NCI-H1417 treated with DMSO at 0.1 percent for 48 hours (cell line): ENCODE results near the gene DUS2.

ENCODE experiments used
- DNase-seq: peaks from one replicate; lab custom pipeline; 2025; lab: John Stamatoyannopoulos, UW

DUS2 gene

DNA sequence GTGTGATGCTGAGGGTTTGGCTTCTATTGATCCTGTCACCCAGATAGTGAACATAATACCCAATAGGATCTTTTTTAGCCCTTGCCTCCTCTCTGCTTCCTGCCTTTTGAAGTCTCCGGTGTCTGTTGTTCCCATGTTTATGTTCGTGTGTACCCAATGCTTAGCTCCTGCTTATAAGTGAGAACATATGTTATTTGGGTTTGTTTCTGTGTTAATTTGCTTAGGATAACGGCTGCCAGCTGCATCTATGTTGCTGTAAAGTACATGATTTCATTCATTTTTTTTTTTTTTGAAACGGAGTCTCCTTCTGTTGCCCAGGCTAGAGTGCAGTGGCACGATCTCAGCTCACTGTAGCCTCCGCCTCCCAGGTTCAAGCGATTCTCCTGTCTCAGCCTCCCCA lies 23.0 kb downstream of the DUS2 start:
- DNase-seq, result no peak

DNA sequence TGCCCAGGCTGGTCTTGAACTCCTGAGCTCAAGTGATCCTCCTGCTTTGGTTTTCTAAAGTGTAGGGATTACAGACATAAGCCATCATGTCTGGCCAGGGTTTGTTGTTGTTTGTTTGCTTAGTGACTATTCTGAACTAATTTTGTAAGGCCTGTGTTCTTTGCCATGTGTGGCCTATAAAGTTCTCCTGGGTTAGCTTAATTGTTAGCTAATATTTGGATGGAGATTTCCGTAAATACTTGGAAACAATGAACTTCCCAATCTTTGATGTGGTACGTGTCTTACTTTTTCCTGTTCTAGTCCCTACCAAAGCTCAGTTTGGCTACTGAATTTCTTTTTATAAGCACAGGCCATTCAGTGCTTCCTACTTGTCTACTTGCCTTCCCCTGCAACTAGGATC lies 24.9 kb downstream of the DUS2 start:
- DNase-seq, result no peak

DNA sequence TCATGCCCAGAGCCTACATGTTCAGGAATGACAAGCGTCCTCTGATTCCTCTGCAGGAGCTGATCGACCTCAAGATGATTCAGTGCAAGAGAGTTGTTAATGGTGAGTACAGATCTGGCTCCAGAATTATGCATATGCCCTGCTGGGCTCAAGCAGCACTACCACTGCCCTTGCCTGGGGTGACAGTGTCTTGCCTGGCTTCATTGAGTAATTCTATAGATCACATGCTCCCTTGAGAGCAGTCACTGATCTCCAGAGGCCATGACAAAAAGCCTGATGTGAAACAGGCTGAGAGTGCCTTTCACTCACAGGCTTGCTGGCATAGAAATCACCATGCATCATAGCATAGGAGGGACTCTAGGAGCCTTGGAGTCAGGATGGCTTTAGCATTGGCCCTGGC lies 26.4 kb downstream of the DUS2 start:
- DNase-seq, result no peak

DNA sequence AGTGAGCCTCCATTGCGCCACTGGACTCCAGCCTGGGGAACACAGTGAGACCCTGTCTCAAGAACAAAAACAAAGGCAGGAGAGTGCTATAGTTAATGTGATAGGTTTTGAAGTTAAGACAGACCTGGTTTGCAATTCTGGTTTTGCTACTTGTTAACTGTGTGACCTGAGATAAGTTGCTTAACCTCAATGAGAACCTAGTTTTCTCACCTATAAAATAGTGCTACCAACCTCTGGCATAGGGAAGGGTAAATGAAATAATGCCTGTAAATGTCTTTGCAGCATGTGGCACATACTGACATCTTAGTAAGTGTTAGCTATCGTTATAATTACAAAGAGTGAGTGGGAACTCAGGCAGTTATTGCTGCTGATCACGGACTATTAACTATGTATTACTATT lies 32.3 kb downstream of the DUS2 start:
- no peak for DNase-seq

DNA sequence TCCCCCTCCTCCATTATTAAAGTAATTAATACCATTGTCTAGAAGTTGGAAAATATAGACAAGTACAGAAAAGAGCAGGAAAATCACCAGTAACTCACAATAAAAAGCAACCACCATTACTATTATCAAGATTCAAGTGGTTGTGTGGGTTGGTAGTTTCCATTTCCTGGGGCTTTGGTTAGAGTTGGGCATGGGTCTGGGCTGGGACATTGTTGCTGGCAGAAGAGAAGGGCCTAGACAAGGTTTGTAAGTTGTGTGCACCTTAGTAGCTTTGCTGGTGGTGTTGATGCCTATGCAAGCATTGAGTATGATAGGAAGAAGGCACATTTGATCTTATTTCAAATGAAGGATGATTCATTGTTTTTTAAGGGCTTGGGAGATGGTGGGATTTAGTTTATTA lies 36.7 kb downstream of the DUS2 start:
- no peak for DNase-seq

DNA sequence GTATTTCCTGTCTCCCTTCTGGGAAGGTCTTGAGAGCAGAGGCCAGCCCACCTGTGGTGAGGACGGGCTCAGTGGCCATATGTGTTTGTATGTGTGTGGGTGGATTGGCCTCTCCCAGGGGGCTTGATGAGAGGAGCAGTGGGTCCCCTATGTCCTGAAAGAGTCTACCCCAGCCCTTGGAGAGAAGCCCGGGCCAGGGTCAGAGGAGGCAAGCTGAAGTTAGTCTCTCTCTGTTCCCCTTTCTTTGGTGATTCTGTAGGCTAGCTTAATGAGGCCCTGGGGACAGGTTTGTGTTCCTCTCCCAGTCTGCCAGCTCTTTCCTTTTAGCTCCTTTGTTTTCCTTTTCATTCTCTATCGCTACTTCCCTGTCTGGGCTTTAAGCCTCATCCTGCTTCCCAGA lies 38.3 kb downstream of the DUS2 start:
- no peak for DNase-seq

DNA sequence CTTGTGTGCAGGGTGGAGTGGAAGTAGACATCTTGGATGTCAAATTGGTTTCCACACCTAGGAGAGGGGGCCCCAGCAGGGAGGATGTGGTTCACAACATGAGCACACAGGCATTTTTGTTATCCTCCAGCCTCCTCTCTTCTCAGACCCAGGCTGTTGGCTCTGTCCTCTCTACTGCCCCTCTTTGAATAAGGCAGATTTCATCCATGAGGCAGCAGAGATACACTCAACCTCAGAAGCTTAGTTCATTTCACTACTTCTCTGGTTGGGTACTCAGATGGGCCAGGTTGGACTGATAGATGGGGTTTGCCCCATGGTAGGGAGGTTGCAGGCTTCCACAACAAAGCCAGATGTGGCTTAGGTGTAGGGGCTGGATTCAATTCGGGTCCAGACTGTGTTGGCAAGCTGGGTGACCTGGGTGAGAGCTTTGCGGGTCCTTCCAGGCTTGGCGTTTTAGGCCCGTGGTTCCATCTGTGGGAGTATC lies 39.9 kb downstream of the DUS2 start:
- no peak for DNase-seq

DNA sequence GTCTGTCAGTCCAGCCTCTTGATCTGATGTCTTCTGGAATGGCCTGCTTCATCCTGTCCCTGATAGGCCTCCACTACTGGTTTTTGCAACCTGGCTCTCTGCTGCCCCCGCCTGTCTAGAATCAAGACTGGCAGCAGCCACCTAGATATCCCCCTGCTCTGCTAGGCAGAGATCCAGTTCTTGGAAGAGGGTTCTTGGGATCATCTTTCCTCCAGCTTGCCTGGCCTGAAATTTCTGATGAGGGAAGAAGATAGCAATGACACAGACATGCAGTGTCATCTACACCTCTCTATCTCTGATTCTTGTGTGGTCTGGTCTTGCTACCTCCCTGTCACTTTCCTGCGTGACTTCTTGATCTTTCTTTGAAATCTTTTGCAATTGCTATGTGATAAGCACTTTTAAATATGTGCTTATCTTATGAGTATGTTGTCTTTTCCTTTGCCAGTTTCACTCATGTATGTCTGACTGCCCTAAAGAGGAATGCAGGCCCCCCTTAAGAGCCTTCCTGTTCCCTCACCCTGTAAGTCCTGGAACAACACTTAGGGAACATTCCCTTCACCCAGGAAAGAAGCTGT lies 41.8 kb downstream of the DUS2 start:
- DNase-seq, result no peak

DNA sequence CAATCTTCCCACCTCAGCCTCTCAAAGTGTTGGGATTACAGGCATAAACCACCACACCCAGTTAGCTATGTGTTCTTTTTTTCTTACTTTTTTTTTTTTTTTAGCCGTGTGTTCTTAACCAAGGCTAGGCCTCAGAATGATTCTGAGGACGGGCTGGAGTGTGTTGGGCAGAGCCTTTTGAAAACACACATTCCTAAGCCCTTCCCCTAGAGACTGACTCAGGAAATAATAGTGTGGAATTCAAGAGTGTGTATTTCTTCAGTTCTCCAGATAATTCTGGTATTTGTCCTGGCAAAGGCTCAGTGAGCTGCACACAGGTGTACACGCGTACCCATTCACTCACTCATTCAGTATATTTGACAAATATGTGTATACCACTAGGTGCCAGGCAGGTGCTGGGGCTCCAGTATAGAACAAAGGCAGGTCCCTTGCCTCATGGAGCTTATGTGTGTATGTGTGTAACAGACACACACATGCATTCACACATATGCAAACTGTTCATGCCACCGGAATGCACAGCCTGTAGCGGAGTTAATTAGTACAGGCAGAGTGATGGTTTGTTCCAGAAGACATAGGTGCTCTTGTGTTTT lies 42.7 kb downstream of the DUS2 start:
- no peak for DNase-seq

DNA sequence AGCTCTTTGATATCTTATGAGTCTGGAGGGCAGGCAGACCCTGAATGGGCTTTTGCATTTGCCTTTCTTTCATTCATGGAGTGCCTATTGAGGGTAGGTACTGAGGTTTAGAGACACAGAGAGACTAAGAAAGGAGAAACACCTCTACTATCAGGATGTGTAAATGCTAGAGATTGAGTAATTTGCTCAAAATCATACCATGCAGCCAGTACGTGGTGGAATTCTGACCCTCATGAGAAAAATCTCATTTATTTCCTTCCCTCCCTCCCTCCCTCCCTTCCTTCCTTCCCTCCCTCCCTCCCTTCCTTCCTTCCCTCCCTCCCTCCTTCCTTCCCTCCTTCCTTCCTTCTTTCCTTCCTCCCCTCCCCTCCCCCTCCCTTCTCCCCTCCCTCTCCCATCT lies 43.7 kb downstream of the DUS2 start:
- no peak for DNase-seq

DNA sequence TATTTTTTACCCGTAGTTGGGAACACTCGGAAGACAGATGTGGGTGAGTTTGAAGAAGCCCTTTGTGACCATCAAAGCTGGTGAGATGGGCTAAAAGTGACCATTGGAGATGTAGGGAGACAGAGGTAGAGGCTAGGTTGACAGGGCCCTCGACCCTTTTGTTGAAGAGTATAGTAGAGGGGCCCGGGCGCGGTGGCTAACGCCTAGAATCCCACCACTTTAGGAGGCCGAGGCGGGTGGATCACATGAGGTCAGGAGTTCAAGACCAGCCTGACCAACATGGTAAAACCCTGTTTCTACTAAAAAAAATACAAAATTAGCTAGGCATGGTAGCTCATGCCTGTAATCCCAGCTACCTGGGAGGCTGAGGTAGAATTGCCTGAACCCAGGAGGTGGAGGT lies 45.8 kb downstream of the DUS2 start:
- DNase-seq, result no peak

DNA sequence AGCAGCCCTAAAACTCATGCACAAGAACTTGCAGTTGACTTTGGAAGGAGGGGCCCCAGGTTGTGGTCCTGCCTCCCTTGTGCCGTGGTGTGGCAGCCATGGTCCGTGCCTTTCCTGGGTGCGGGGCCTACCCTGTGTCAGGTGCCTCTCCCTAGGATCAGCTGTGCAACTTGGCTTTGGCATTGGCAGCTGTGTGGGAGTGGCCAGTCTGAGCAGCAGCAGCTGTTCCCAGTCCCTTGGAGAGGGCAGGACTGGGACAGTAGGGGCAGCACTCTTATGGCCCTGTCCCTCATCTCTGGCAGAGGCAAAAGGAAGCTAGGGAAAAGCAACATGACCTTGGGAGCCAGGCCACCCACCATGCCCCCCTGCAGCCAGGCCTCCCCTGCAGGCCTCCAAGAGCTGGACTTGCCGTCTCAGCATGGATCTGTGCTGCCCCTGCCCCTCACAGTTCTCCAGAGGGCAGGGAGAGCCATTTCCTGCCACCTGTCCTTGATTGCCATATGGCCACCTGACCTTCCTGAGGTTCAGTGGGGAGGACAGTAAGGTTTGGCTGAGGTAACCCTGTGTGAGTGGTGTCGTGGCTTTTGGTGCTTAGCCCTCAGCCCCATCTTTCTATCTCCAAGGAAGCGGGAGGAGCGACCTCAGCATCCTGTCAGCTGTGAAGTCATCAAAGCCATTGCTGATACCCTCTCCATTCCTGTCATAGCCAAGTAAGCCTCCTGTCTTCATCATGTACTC lies 46.6 kb downstream of the DUS2 start:
- no peak for DNase-seq

DNA sequence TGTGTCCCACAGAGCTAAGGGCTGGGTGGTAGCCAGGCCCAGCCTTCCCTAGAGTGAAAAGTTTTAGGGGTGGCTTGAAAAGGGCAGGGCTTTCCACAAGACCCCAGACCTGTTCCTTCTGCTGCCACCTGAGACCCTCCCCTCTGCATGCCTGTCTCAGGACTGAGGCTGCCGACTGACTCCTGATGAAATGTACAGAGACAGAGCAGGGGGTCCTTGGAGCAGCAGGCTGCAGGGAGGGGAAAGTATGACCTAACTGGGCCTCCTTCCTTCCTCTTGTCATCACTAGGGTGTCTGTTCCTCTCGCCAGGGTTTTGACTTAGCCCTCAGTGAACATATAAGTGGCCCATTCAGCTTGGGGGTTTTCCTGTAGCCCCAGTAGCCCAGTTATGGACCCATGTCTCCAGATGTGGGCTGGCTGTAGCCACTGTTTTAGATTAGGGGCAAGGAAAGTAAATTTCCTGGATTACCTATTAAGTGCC lies 47.2 kb downstream of the DUS2 start:
- DNase-seq, result no peak

DNA sequence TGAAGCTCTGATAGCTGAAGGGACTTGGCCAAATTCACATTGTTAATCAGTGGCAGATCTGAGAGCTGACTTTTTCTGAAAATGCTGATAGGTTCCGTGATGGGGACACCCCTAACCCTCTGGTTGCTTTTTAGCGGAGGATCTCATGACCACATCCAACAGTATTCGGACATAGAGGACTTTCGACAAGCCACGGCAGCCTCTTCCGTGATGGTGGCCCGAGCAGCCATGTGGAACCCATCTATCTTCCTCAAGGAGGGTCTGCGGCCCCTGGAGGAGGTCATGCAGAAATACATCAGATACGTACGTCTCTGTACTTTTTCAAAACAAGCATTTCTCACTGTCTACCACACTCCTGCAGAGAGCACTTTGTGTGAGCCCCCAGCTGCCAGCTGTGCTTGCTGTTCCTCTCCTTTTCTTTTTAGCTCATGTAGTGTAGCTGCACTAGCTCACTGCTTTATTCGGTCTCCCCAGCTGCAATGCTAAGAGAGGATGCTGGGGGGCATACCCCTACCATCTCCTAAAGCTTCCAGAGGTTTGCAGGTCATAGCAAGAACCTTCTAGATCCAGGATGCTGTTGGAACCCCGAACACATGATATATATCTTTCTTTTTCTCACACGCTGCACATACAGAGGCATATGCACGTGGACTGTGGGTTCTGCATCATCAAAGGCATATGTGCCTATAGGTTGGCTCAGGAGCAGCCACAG lies 47.9 kb downstream of the DUS2 start:
- no peak for DNase-seq

DNA sequence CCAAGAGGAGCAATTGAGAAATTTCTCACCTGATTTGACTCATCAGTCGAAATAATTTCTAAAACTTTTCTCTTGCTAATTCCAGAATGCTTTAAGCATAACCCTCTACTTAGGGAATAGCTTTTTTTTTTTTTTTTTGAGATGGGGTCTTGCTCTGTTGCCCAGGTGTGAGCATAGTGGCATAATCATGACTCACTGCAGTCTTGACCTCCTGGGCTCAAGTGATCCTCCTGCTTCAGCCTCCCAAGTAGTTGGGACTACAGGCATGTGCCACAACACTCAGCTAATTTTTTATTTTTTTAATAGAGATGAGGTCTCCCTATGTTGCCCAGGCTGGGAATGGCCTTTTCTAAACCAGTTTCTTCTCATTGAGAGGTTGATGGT lies 48.4 kb downstream of the DUS2 start:
- DNase-seq, result no peak

DNA sequence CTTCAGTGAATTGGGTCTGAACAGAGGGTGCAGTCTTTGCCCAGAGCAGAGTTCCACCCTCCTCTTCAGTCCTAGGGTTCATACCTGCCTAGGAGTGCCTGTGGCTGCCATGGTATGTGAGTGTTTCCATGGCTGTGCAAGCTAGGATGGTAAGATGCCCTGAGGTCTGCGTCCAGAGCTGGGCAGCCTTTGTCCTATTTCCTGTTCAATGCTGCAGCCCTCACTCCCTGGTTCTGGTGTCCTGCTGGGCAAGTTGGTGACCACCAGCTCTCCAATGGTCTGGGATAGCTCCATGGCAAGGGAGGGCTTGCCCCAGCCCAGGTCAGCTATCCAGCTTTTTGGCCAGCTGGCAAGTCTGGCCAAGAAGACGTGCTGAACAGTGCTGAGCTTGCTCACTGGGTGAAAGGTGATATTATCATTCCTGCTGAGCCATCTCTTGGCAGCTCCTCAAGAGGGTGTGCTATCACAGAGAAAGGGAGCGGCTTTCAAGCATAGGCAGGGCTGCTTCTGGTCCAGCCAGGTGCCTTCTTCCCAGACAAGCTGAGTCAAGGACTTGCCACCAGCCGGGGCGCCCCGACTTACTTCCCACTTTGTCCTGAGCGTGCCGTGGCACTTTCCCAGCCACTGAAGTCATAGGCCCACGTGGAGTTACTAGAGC lies 49.1 kb downstream of the DUS2 start:
- DNase-seq, result no peak

DNA sequence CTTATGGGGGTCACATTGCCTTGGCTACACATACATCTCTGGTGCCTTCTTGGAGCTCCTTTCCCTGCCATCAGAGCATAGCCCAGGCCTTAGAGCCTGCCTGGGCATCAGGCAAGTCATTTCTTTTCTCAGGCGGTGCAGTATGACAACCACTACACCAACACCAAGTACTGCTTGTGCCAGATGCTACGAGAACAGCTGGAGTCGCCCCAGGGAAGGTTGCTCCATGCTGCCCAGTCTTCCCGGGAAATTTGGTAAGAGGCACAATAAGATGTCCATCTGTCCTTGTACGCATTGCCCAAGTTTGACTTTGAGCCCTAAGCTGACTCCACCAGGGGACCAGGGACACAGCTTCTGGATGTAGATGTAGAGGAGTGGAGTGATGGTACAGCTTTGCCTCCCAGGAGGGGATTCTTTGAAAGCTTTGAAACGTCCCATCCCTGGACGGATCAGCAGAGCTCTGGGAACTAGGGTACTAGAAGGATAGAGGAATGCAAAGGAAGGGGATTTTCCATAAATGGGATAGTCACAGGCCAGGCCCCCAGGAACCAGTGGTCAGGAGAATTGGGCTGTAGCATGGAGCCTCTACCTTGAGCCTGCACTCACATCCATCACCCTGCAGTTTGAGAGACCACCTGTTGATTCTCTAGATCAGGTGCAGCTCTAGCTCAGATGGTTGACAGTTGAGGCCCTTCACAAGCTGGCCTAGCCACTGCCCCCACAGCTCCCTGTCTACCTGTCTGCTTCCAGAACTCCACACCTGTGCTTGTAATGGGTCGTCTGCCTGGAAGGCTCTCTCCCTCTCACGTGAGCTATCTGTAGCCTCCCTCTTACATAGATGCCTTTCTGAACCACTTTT lies 51.0 kb downstream of the DUS2 start:
- DNase-seq, result no peak

DNA sequence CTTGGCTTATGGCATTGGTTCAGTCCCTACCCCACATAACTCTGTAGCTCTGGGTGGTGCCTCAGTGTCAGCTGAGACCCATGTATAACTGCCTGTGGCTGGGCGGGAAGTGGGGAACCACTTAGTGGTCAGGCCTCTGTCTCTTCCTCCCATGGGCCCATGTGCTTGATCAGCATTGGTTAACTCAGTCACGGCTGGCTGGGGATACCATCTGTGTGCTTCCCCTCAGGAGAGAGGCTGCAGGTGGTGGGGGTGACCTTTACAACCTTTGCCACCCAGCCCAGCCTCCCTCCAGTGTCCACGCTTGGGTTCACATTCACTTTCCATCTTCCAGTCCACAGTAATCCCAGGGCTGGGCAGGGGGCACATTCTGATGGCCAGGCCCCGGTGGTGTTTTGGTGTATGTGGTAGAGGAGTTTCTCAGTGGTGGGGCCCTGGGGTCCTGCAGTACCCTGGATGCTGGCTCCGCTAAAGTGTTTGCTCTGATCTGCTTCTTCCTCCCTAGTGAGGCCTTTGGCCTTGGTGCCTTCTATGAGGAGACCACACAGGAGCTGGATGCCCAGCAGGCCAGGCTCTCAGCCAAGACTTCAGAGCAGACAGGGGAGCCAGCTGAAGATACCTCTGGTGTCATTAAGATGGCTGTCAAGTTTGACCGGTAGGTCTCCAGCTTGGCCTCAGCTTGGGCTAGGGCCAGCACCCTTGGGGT lies 51.9 kb downstream of the DUS2 start:
- no peak for DNase-seq

DNA sequence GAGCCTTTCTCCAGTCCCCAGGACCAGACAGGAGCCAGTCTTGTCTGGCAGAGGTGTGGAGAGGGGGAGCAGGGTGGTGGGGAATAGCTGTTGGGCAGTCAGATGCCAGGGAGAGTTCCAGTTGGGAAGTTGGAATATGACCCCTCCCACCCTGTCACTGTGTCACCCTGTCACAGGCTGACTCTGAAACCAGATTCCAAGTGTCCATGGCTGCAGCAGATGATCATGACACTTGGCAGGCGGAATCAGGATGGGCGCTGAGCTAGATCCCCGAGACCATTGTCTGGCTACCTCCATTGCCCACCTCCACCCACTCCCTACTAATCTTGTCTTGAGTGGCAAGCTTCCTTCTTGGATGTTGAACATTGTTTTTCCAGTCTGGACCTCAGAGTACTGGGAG lies 52.9 kb downstream of the DUS2 start:
- no peak for DNase-seq

DNA sequence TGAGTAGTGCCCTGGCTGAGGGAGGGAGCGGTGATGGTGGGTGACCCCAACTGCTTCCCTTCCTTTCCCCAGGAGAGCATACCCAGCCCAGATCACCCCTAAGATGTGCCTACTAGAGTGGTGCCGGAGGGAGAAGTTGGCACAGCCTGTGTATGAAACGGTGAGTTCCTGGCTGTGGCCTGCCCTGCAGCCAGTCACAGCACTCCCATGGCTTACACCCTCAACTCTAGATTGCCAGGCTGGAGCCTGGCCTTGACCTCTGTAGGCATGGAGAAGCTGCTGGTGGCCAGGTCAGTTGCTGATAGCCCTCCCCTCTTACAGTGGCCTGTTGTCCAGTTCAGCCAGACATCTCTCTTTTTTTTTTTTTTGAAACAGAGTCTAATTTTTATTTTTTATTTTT lies 53.5 kb downstream of the DUS2 start:
- DNase-seq, result no peak
